GM10266 (cell line): ENCODE results near the gene ELANE.

Experiments used
- DNase-seq: peaks from one replicate; pipeline ENCODE4 v3.0.0; 2012; ENCODE audit errors: extremely low spot score
- CTCF ChIP-seq: IDR thresholded peaks from 2 replicates; pipeline ENCODE4 v1.5.1; 2012; ENCODE audit warnings: mild to moderate bottlenecking, low read depth; ENCODE audit not compliant: control insufficient read depth, insufficient read depth; ENCODE audit errors: missing control alignments

ELANE gene

GRCh38 chr19:901216-902092, 49.4 kb downstream of the ELANE start:
- TF ChIP-seq CTCF, result no peak
- DNase-seq, result no peak

GRCh38 chr19:902093-902370, 49.9 kb downstream of the ELANE start:
- no peak for DNase-seq
- TF ChIP-seq CTCF, result no peak

- no peak for DNase-seq
Measured at GRCh38 chr19:902446-903226, 50.5 kb downstream of the ELANE start.

GRCh38 chr19:903266-903797, 51.2 kb downstream of the ELANE start:
- TF ChIP-seq CTCF, result no peak

More at GRCh38 chr19:902446-903226, 50.5 kb downstream of the ELANE start:
- no peak for TF ChIP-seq CTCF

GRCh38 chr19:904545-904944, 52.4 kb downstream of the ELANE start:
- DNase-seq, result no peak
- no peak for TF ChIP-seq CTCF

More at GRCh38 chr19:903266-903797, 51.2 kb downstream of the ELANE start:
- no peak for DNase-seq
